ENCODE results near the gene MAP3K8. TPM values are rescaled to one million over a fixed set of nuclear protein-coding genes. Genes with fewer than 3 reads are reported as not detected.
A peak's percentile ranks its signal among the peaks of the same experiment; 100 is the strongest.

MAP3K8 gene
- total and polyA plus RNA-seq, 9 of the 15 experiments (the other 6 are each of a cell fraction or from before 2014, with no cell fraction given), result 6.9 to 23.6 (median 13.6) TPM

DNA sequence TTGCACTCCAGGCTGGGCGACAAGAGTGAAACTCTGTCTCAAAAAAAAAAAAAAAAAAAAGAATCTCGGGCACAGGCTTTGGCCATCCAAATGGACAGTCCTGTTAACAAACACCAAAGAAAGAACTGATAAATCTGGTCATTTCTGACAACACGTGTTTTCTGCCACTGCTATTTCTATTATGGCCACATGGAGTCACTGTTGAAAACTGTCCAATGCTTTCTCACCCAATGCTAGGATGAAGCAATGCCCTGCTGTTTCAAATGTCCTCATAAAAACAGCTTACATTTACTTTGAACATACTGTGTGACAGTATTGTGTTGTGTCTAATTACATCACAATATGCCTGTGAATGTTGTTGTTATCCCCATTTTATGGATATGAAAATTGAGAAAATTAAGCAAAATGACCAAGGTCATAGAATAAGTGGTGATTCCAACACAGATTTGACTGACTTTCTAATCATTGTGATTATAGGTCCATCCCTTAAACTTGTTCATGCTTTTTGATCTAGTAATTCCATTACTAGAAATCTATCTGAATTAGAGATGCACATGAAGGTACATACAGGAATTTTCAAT lies 19.9 kb upstream of the MAP3K8 start (continued):
- TF ChIP-seq, protein P1, sequence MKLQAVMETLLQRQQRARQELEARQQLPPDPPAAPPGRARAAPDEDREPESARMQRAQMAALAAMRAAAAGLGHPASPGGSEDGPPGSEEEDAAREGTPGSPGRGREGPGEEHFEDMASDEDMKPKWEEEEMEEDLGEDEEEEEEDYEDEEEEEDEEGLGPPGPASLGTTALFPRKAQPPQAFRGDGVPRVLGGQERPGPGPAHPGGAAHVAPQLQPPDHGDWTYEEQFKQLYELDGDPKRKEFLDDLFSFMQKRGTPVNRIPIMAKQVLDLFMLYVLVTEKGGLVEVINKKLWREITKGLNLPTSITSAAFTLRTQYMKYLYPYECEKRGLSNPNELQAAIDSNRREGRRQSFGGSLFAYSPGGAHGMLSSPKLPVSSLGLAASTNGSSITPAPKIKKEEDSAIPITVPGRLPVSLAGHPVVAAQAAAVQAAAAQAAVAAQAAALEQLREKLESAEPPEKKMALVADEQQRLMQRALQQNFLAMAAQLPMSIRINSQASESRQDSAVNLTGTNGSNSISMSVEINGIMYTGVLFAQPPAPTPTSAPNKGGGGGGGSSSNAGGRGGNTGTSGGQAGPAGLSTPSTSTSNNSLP (IDR thresholded peaks at IDR 0.05; ENCODE audit: borderline replicate concordance, low read depth, low read length), result no peak
- TF ChIP-seq MAZ (CRISPR knock-in tag; conservative IDR thresholded peaks at IDR 0.05 in 1 of 2, IDR thresholded peaks at IDR 0.05 in 1 of 2) (no peak), ZNF707 (CRISPR knock-in tag; conservative IDR thresholded peaks at IDR 0.05) (no peak), NR2C1 (IDR thresholded peaks at IDR 0.05) (no peak), NR2C1 (tag; IDR thresholded peaks at IDR 0.05) (no peak), SMARCA4 (IDR thresholded peaks at IDR 0.05) (no peak), ZKSCAN1 (IDR thresholded peaks at IDR 0.05; ENCODE audit: low read depth, low read length) (no peak), PYGO2 (tag; IDR thresholded peaks at IDR 0.05) (no peak), GABPB2 (CRISPR knock-in tag; conservative IDR thresholded peaks at IDR 0.05) (no peak), PHTF2 (CRISPR knock-in tag; IDR thresholded peaks at IDR 0.05) (no peak), TBP (optimal IDR thresholded peaks at IDR 0.05; ENCODE audit: low read depth, low read length) (no peak), GABPB1 (CRISPR knock-in tag; IDR thresholded peaks at IDR 0.05) (no peak)
- TF ChIP-seq, protein P2, sequence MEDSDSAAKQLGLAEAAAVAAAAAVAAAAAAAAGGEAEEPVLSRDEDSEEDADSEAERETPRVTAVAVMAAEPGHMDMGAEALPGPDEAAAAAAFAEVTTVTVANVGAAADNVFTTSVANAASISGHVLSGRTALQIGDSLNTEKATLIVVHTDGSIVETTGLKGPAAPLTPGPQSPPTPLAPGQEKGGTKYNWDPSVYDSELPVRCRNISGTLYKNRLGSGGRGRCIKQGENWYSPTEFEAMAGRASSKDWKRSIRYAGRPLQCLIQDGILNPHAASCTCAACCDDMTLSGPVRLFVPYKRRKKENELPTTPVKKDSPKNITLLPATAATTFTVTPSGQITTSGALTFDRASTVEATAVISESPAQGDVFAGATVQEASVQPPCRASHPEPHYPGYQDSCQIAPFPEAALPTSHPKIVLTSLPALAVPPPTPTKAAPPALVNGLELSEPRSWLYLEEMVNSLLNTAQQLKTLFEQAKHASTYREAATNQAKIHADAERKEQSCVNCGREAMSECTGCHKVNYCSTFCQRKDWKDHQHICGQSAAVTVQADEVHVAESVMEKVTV (CRISPR knock-in tag; IDR thresholded peaks at IDR 0.05), result peak; percentile 80
- TF ChIP-seq, protein P3, sequence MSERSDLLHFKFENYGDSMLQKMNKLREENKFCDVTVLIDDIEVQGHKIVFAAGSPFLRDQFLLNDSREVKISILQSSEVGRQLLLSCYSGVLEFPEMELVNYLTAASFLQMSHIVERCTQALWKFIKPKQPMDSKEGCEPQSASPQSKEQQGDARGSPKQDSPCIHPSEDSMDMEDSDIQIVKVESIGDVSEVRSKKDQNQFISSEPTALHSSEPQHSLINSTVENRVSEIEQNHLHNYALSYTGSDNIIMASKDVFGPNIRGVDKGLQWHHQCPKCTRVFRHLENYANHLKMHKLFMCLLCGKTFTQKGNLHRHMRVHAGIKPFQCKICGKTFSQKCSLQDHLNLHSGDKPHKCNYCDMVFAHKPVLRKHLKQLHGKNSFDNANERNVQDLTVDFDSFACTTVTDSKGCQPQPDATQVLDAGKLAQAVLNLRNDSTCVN (CRISPR knock-in tag; IDR thresholded peaks at IDR 0.05), result no peak
